Liver (tissue), 3 donors: ENCODE results near the gene KDM3A.

Experiments
- EGR1 ChIP-seq, 2 donors: IDR thresholded peaks; 2 replicates each; pipeline ENCODE4 v1.6.1; 2016 to 2018; ENCODE audit warnings: antibody characterized with exemption in 2 of 2, low read depth in 2 of 2
- FOXA1 ChIP-seq: IDR thresholded peaks from 2 replicates; pipeline ENCODE4 v1.6.1; 2016; ENCODE audit warnings: antibody characterized with exemption
- GABPA ChIP-seq, 2 donors: IDR thresholded peaks in 1 of 2; conservative IDR thresholded peaks in 1 of 2; 2 replicates each; pipeline ENCODE4 v1.6.1; 2016; ENCODE audit warnings: antibody characterized with exemption in 2 of 2, mild to moderate bottlenecking in 1 of 2, moderate library complexity in 1 of 2
- HNF4A ChIP-seq, 2 donors: conservative IDR thresholded peaks; 2 replicates each; pipeline ENCODE4 v1.6.1; 2016; ENCODE audit warnings: antibody characterized with exemption in 2 of 2, mild to moderate bottlenecking in 2 of 2
- HNF4G ChIP-seq: IDR thresholded peaks from 2 replicates; pipeline ENCODE4 v1.6.1; 2016; ENCODE audit warnings: antibody characterized with exemption
- JUND ChIP-seq, 2 donors: IDR thresholded peaks; 2 replicates each; pipeline ENCODE4 v1.6.1; 2016; ENCODE audit warnings: antibody characterized with exemption in 2 of 2
- RAD21 ChIP-seq, 2 donors: IDR thresholded peaks; 2 replicates each; pipeline ENCODE4 v1.6.1; 2016; ENCODE audit warnings: antibody characterized with exemption in 2 of 2, mild to moderate bottlenecking in 2 of 2
- RXRA ChIP-seq, 2 donors: IDR thresholded peaks; 2 replicates each; pipeline ENCODE4 v1.6.1; 2017 to 2018; ENCODE audit warnings: antibody characterized with exemption in 2 of 2, mild to moderate bottlenecking in 1 of 2
- SP1 ChIP-seq: IDR thresholded peaks from 2 replicates; pipeline ENCODE4 v1.6.1; 2018; ENCODE audit warnings: antibody characterized with exemption, mild to moderate bottlenecking
- TAF1 ChIP-seq: conservative IDR thresholded peaks from 2 replicates; pipeline ENCODE4 v1.6.1; 2016; ENCODE audit warnings: antibody characterized with exemption, mild to moderate bottlenecking
- YY1 ChIP-seq: IDR thresholded peaks from 2 replicates; pipeline ENCODE4 v1.6.1; 2016; ENCODE audit warnings: antibody characterized with exemption, mild to moderate bottlenecking
- TF ChIP-seq, protein P1 (sequence below): fragments of 150-350 bp; IDR thresholded peaks from 2 replicates; pipeline ENCODE4 v1.5.1; 2017; ENCODE audit warnings: improper control_type of control experiment, low read depth, low read length; ENCODE audit not compliant: missing input control
- TF ChIP-seq, protein P2 (sequence below): IDR thresholded peaks from 2 replicates; pipeline ENCODE4 v1.6.1; 2016; ENCODE audit warnings: antibody characterized with exemption
- donor health status: healthy.
- donor health status: healthy.

DNA sequence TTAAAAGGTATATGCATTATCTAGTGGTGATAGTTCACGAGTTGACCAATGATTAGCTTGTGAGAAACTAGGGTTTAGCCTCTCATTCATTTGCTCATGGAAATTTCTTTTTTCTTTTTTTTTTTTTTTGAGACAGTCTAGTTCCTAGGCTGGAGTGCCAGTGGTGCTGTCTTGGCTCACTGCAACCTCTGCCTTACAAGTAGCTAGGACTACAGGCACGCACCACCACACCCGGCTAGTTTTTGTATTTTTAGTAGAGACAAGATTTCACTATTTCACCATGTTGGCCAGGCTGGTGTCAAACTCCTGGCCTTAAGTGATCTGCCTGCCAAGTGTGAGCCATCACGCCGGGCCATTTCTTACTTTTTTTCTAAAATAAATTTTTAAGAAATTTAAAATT lies 14.0 kb downstream of the KDM3A start:
- TF ChIP-seq, protein P1, sequence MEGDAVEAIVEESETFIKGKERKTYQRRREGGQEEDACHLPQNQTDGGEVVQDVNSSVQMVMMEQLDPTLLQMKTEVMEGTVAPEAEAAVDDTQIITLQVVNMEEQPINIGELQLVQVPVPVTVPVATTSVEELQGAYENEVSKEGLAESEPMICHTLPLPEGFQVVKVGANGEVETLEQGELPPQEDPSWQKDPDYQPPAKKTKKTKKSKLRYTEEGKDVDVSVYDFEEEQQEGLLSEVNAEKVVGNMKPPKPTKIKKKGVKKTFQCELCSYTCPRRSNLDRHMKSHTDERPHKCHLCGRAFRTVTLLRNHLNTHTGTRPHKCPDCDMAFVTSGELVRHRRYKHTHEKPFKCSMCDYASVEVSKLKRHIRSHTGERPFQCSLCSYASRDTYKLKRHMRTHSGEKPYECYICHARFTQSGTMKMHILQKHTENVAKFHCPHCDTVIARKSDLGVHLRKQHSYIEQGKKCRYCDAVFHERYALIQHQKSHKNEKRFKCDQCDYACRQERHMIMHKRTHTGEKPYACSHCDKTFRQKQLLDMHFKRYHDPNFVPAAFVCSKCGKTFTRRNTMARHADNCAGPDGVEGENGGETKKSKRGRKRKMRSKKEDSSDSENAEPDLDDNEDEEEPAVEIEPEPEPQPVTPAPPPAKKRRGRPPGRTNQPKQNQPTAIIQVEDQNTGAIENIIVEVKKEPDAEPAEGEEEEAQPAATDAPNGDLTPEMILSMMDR = no peak
- TF ChIP-seq YY1 (no peak), SP1 (no peak), FOXA1 (no peak), TAF1 (no peak), JUND (IDR thresholded peaks at IDR 0.05) (no peak), GABPA (IDR thresholded peaks at IDR 0.05 in 1 of 2, conservative IDR thresholded peaks at IDR 0.05 in 1 of 2) (no peak), RAD21 (IDR thresholded peaks at IDR 0.05) (no peak), HNF4G (no peak), EGR1 (IDR thresholded peaks at IDR 0.05; ENCODE audit: low read depth in 2 of 2) (no peak), HNF4A (conservative IDR thresholded peaks at IDR 0.05) (no peak), RXRA (IDR thresholded peaks at IDR 0.05) (no peak)
- TF ChIP-seq, protein P2, sequence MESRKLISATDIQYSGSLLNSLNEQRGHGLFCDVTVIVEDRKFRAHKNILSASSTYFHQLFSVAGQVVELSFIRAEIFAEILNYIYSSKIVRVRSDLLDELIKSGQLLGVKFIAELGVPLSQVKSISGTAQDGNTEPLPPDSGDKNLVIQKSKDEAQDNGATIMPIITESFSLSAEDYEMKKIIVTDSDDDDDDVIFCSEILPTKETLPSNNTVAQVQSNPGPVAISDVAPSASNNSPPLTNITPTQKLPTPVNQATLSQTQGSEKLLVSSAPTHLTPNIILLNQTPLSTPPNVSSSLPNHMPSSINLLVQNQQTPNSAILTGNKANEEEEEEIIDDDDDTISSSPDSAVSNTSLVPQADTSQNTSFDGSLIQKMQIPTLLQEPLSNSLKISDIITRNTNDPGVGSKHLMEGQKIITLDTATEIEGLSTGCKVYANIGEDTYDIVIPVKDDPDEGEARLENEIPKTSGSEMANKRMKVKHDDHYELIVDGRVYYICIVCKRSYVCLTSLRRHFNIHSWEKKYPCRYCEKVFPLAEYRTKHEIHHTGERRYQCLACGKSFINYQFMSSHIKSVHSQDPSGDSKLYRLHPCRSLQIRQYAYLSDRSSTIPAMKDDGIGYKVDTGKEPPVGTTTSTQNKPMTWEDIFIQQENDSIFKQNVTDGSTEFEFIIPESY = no peak
